ENCODE data around the gene FAM120A. TPM values are rescaled to one million over a fixed set of nuclear protein-coding genes. Genes with fewer than 3 reads are reported as not detected.

FAM120A gene
- total RNA-seq, 1 donor from 2014 or later = 57.7 TPM

- no peak overlapping the region for H3K27ac ChIP-seq (ENCODE audit: low read depth, low read length)
- peak overlapping the region; percentile 19 for H3K4me2 ChIP-seq (ENCODE audit: low read length)
- peaks cover 90% of the 10 kb centered on the region for H3K79me2 ChIP-seq (ENCODE audit: insufficient read depth, low read length)
- no peaks in the 10 kb centered on the region for H3K9me3 Mint-ChIP-seq (ENCODE audit: unreplicated experiment)
- no peak for TF ChIP-seq EZH2 (IDR thresholded peaks at IDR 0.05; ENCODE audit: insufficient read depth, low read length)
- TF ChIP-seq CTCF (IDR thresholded peaks at IDR 0.05; ENCODE audit: insufficient read depth, low read depth, low read length) = no peak
- no peak for FAIRE-seq
- peak; percentile 27 for DNase-seq (ENCODE audit: low read depth)
- no peaks in the 10 kb centered on the region for H3K27me3 Mint-ChIP-seq (ENCODE audit: low read depth, unreplicated experiment)
- H2AFZ ChIP-seq (ENCODE audit: low read depth, low read length) = no peak overlapping the region
- H3K27me3 ChIP-seq (ENCODE audit: insufficient read depth, low read length) = no peaks in the 10 kb centered on the region
- H3K36me3 Mint-ChIP-seq (ENCODE audit: low read depth, unreplicated experiment) = no peaks in the 10 kb centered on the region
- no peaks in the 10 kb centered on the region for H3K36me3 ChIP-seq (ENCODE audit: insufficient read depth, low read length)
- H3K9ac ChIP-seq (ENCODE audit: low read length) = no peak overlapping the region
- H3K4me1 ChIP-seq (ENCODE audit: insufficient read depth, low read length) = peaks cover 3% of the 10 kb centered on the region
- H3K4me1 Mint-ChIP-seq (ENCODE audit: low read depth, unreplicated experiment) = no peaks in the 10 kb centered on the region
- H3K4me3 Mint-ChIP-seq (ENCODE audit: unreplicated experiment) = no peak overlapping the region
- H3K27ac Mint-ChIP-seq (ENCODE audit: unreplicated experiment) = no peak overlapping the region
- peaks cover 90% of the 10 kb centered on the region for H4K20me1 ChIP-seq (ENCODE audit: insufficient read depth, low read length)
- no peak overlapping the region for H3K4me3 ChIP-seq (ENCODE audit: insufficient read depth, low read depth, low read length)
- H3K9me3 ChIP-seq (ENCODE audit: insufficient read depth, low read depth, low read length) = no peaks in the 10 kb centered on the region
Measured at GRCh38 chr9:93598647-93599241, 147.3 kb downstream of the FAM120A start.

- DNase-seq (ENCODE audit: low read depth) = no peak
Measured at GRCh38 chr9:93599571-93600403, 148.3 kb downstream of the FAM120A start.

More at GRCh38 chr9:93599571-93600403, 148.3 kb downstream of the FAM120A start:
- Histone ChIP-seq H3K79me2 (ENCODE audit: insufficient read depth, low read length) (peaks cover 85% of the 10 kb centered on the region), H3K9me3 (ENCODE audit: insufficient read depth, low read depth, low read length) (no peaks in the 10 kb centered on the region), H2AFZ (ENCODE audit: low read depth, low read length) (no peak overlapping the region), H3K4me1 (ENCODE audit: insufficient read depth, low read length) (peaks cover 3% of the 10 kb centered on the region), H3K36me3 (ENCODE audit: insufficient read depth, low read length) (no peaks in the 10 kb centered on the region), H4K20me1 (ENCODE audit: insufficient read depth, low read length) (peaks cover 82% of the 10 kb centered on the region), H3K4me2 (ENCODE audit: low read length) (no peak overlapping the region), H3K27me3 (ENCODE audit: insufficient read depth, low read length) (no peaks in the 10 kb centered on the region), H3K27ac (ENCODE audit: low read depth, low read length) (no peak overlapping the region), H3K9ac (ENCODE audit: low read length) (no peak overlapping the region), H3K4me3 (ENCODE audit: insufficient read depth, low read depth, low read length) (no peak overlapping the region)
- FAIRE-seq = no peak
- Mint-ChIP-seq H3K27ac (ENCODE audit: unreplicated experiment) (no peak overlapping the region), H3K27me3 (ENCODE audit: low read depth, unreplicated experiment) (no peaks in the 10 kb centered on the region), H3K4me1 (ENCODE audit: low read depth, unreplicated experiment) (no peaks in the 10 kb centered on the region), H3K36me3 (ENCODE audit: low read depth, unreplicated experiment) (peaks cover 2% of the 10 kb centered on the region), H3K4me3 (ENCODE audit: unreplicated experiment) (no peak overlapping the region), H3K9me3 (ENCODE audit: unreplicated experiment) (no peaks in the 10 kb centered on the region)
- TF ChIP-seq CTCF (IDR thresholded peaks at IDR 0.05; ENCODE audit: insufficient read depth, low read depth, low read length) (no peak), EZH2 (IDR thresholded peaks at IDR 0.05; ENCODE audit: insufficient read depth, low read length) (no peak)
